Measurements from ENCODE around the gene SLC11A2. TPM values are rescaled to one million over a fixed set of nuclear protein-coding genes. Genes with fewer than 3 reads are reported as not detected.

Gene SLC11A2
- 10 to 100 TPM; 40.9 to 44.0 TPM for total RNA-seq

DNA sequence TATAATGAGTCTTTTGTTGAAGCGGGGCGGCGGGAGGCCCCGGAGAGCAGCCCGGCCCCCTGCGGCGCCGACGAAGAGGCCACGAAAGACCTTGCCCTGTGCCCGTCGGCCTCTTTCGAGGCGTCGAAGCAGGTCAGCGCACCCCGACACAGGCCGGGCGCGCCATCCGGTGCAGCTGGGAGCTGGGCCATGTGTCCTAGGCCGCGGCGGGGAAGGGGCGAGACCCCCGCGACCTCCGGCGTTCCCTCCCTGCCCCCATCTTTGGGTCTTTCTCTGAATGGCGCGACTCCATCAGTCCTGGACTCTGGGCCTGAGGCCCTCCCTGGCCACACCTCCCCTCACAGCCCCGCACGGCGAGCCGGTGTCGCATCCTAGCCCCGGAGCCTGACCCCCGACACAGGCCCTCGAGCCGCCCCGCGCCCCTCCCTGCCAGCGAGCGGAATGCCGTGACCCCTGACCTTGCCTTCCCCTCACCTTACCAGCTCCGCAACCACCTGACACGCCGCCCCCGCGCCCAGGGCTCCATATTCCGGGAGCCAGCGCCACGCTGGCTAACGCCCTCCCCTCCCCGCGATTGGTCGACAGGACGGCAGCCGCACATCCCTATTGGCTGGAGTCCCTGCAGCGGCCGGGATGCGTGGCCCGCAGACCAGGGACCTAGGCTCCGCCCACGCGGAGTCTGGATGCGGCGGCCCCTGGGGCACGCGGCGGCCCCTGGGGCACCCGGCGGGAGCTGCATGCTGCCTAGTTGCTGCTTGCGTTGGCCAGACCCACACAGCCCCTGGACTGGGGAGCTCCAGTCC lies at the start of gene SLC11A2:
SLC11A2 (minus strand) TSS at position 549 of the 803 bp plus-strand sequence. CDS start 15,656 bp downstream, outside the sequence.
- ATAC-seq (ENCODE audit: low read depth) (peak; percentile 95), DNase-seq (peak; percentile 93)
- Mint-ChIP-seq H3K4me3 (peak within 1 kb of the TSS; percentile 99), H3K9me3 (no peaks in the 10 kb centered on the region), H3K36me3 (no peaks in the 10 kb centered on the region), H3K4me1 (peaks cover 39% of the 10 kb centered on the region), H3K27me3 (peaks cover 7% of the 10 kb centered on the region), H3K27ac (peak within 1 kb of the TSS; percentile 99)
- POLR2A ChIA-PET, result interaction anchor here (0.5 to 2.0 kb wide), 16 partner anchors 17 to 915 kb away, joined by 3 to 21 read pairs (median 4); partner anchors contain the start of genes ATF1, CSRNP2 and DIP2B

DNA sequence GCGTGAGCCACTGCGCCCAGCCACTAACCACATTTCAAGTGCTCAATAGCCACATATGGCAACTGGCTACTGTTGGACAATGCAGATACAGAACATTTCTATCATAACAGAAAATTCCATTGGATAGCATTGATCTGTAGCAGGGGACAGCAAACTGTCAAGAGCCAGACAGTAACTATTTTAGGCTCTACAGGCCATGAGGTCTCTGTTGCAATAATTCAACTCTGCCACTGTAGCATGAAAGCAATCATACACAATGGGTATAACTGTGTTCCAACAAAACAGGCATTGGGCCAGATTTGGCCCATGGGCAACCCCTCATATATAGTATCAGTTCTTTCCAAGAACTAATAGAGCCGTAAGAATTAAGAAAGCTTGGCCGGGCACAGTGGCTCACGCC lies 49.2 kb upstream of the SLC11A2 start:
- DNase-seq (no peak), ATAC-seq (ENCODE audit: low read depth) (no peak)
- POLR2A ChIA-PET, result interaction anchor here (0.6 to 1.2 kb wide), 2 partner anchors 8 to 910 kb away, joined by 3 read pairs; no protein-coding TSS in a partner anchor
- Mint-ChIP-seq H3K4me1 (peaks cover 15% of the 10 kb centered on the region), H3K9me3 (peaks cover 2% of the 10 kb centered on the region), H3K4me3 (no peak overlapping the region), H3K36me3 (peaks cover 7% of the 10 kb centered on the region), H3K27me3 (no peaks in the 10 kb centered on the region), H3K27ac (no peak overlapping the region)

DNA sequence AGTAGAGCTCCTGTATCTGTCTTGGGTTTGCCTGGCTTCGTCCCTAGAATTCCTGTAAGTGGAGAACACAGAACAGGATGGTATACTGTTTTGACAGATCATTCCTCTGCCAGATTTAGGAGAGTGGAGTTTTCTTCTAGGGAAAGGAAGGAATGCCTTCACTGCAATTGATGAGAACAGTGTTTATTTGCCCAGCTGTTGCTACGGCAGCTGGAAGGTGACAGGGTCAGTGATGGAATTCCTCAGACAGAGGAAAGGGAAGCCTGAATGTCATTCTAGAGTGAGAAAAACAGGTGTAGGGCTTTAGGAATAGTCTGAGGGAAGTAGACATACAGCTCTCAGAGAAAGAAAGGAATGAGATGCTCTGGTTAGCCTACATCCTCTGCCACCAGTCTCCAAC lies 45.5 kb upstream of the SLC11A2 start:
- ATAC-seq (ENCODE audit: low read depth) (no peak), DNase-seq (no peak)
- Mint-ChIP-seq H3K27ac (no peak overlapping the region), H3K36me3 (peaks cover 8% of the 10 kb centered on the region), H3K27me3 (no peaks in the 10 kb centered on the region), H3K4me1 (peaks cover 7% of the 10 kb centered on the region), H3K9me3 (no peaks in the 10 kb centered on the region), H3K4me3 (no peak overlapping the region)
- POLR2A ChIA-PET, result interaction anchor here (0.6 to 1.0 kb wide), 2 partner anchors 11 to 18 kb away, joined by 3 read pairs; partner anchors contain the start of gene CSRNP2

DNA sequence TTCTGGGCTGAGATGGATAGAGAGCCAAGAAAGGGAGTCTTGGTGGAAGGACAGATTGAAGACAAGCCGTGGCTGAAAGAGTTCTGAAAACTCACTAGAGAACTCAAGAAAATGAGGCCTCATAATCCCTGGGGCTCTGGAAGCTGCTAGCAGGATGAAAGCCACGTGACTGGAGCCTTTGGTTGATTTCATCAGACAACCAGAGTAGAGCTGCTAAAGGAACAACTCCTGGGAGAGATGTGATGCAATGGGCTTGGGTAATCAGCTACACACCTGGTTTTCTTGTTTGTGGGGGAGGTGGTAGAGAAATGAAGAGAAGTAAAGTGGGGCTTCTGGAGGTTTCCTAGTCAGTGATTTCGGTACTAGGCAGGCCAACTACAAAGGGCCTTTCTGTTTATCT lies 43.8 kb upstream of the SLC11A2 start:
- Mint-ChIP-seq H3K9me3 (no peaks in the 10 kb centered on the region), H3K4me3 (no peak overlapping the region), H3K36me3 (peaks cover 8% of the 10 kb centered on the region), H3K27ac (no peak overlapping the region), H3K27me3 (no peaks in the 10 kb centered on the region), H3K4me1 (no peaks in the 10 kb centered on the region)
- DNase-seq (no peak), ATAC-seq (ENCODE audit: low read depth) (no peak)
- POLR2A ChIA-PET, result no interaction called here

DNA sequence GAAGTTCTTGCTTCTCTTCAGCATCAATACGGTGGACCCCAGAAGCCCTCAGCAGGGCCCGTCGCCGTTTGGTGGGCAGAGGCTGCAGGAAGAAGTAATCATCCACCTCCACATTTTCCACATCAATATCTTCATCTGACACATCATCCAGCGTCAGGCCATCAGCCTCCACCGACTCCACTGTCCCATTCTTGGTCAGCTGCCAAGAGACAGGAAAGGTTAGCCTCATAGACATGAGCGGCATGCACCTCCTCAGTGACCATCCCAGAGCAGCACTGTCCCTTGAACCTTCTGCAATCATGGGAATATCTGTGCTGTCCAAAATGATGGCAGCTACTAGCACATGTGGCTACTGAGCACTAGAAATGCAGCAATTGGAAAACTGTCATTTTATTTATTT lies 41.6 kb upstream of the SLC11A2 start:
- no peak overlapping the region for H3K27ac Mint-ChIP-seq
- H3K36me3 Mint-ChIP-seq, result peaks cover 9% of the 10 kb centered on the region
- H3K4me3 Mint-ChIP-seq, result no peak overlapping the region
- ATAC-seq (ENCODE audit: low read depth), result no peak
- no peaks in the 10 kb centered on the region for H3K27me3 Mint-ChIP-seq
- H3K9me3 Mint-ChIP-seq, result no peaks in the 10 kb centered on the region
- DNase-seq, result no peak
- H3K4me1 Mint-ChIP-seq, result no peaks in the 10 kb centered on the region
- POLR2A ChIA-PET, result no interaction called here

DNA sequence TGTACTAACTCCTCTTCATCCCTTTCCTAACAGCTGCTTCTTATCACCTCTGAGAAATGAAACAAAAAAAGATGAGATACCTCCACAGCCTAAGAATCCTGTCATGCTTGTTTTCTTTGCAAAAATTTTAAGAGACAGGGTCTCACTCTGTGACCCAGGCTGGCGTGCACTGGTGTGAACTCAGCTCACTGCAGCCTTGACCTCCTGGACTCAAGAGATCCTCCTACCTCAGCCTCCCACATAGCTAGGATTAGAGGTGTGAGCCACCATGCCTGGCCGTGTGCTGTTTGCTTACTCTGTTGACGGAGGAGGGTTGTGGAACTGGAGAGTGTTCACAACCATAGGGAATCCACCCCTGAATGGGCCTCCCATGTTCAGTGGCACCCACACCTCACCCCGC lies 41.0 kb upstream of the SLC11A2 start:
- no peaks in the 10 kb centered on the region for H3K9me3 Mint-ChIP-seq
- POLR2A ChIA-PET, result interaction anchor here (0.9 kb wide), 1 partner anchor 16 kb away, joined by 7 read pairs; the partner anchor contains the start of gene CSRNP2
- H3K4me3 Mint-ChIP-seq, result no peak overlapping the region
- no peaks in the 10 kb centered on the region for H3K27me3 Mint-ChIP-seq
- H3K36me3 Mint-ChIP-seq, result peaks cover 9% of the 10 kb centered on the region
- H3K4me1 Mint-ChIP-seq, result no peaks in the 10 kb centered on the region
- no peak for ATAC-seq (ENCODE audit: low read depth)
- no peak overlapping the region for H3K27ac Mint-ChIP-seq
- no peak for DNase-seq

DNA sequence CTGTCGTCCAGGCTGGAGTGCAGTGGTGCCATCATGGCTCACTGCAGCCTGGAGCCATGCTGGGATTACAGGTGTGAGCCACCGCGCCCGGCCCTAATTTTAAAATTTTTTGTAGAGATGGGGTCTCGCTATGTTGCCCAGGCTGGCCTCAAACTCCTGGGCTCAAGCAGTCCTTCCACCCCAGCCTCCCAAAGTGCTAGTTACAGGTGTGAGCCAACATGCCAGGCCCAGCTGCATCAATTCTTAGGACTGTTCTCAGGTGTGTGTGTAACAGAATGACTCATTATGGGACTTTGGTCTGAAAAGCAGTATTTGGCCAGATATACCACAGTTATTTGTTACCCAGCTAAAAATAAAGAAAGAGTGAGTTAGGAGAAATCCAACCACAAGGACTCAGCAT lies 39.3 kb upstream of the SLC11A2 start:
- Mint-ChIP-seq H3K27me3 (no peaks in the 10 kb centered on the region), H3K4me3 (no peak overlapping the region), H3K27ac (no peak overlapping the region), H3K4me1 (no peaks in the 10 kb centered on the region), H3K36me3 (peaks cover 6% of the 10 kb centered on the region), H3K9me3 (no peaks in the 10 kb centered on the region)
- ATAC-seq (ENCODE audit: low read depth), result no peak
- POLR2A ChIA-PET, result interaction anchor here (0.7 to 1.1 kb wide), 3 partner anchors 17 to 197 kb away, joined by 3 read pairs; no protein-coding TSS in a partner anchor
- DNase-seq, result no peak

DNA sequence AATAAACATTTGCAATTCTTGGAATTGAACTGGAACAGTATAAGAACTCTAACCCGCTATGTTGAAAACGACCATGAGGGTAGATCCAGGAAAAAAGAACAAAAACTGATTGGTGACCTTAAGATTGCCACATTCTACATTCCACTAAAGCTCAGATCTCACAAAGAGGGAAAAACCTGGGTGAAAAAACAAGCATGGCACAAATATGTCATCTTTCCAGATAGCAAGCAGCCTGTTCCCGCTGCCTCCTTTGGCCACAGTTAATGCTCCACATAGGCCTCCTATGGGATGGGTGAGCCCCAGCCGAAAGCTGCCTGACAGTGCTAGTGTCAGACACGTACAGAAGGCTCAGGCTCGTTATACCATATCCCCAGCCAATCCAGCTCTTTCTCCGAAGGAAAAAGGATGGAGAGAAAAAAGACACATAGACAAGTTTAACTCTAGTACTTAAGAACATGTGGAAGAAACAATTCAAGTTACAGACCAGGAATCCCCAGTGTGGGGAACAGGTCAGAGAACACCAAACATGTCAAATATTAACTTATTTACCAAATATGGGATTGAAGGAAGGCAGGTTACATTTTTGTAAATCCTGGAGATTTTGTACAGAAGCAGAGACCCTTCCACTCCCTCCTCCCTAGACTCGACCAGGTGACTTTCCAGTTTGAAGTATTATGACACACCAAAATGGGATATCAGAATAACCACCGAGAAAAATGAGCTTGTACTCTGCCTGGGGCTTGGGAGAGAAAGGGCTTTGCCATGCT lies 36.6 kb upstream of the SLC11A2 start:
- no peak overlapping the region for H3K27ac Mint-ChIP-seq
- no peaks in the 10 kb centered on the region for H3K4me1 Mint-ChIP-seq
- no peaks in the 10 kb centered on the region for H3K27me3 Mint-ChIP-seq
- ATAC-seq (ENCODE audit: low read depth), result no peak
- H3K4me3 Mint-ChIP-seq, result no peak overlapping the region
- peaks cover 12% of the 10 kb centered on the region for H3K36me3 Mint-ChIP-seq
- H3K9me3 Mint-ChIP-seq, result no peaks in the 10 kb centered on the region
- no peak for DNase-seq
- POLR2A ChIA-PET, result interaction anchor here (1.2 to 1.6 kb wide), 2 partner anchors 20 to 180 kb away, joined by 3 to 8 read pairs; partner anchors contain the start of gene CSRNP2

DNA sequence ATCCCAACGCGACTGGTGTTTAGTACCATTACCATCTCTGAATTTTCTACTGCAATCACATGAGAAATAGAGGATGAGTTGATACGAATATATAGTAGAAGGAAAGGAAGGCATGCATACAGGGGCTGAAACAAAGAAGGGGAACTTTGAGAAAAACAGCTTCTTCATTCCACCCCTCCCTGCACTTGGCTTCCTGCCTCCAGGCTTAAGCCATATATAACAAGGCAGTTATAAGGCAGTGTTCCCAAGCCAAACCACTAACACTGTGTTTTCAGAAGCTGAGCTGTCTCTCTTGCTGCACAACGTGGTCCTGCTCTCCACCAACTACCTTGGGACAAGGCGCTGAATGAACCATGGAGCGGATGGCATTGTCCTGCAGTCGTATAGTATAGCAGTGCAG lies 32.9 kb upstream of the SLC11A2 start:
- peaks cover 12% of the 10 kb centered on the region for H3K36me3 Mint-ChIP-seq
- no peak overlapping the region for H3K4me3 Mint-ChIP-seq
- no peaks in the 10 kb centered on the region for H3K9me3 Mint-ChIP-seq
- no peak overlapping the region for H3K27ac Mint-ChIP-seq
- no peaks in the 10 kb centered on the region for H3K4me1 Mint-ChIP-seq
- no peaks in the 10 kb centered on the region for H3K27me3 Mint-ChIP-seq
- POLR2A ChIA-PET, result no interaction called here
- no peak for ATAC-seq (ENCODE audit: low read depth)
- DNase-seq, result no peak

DNA sequence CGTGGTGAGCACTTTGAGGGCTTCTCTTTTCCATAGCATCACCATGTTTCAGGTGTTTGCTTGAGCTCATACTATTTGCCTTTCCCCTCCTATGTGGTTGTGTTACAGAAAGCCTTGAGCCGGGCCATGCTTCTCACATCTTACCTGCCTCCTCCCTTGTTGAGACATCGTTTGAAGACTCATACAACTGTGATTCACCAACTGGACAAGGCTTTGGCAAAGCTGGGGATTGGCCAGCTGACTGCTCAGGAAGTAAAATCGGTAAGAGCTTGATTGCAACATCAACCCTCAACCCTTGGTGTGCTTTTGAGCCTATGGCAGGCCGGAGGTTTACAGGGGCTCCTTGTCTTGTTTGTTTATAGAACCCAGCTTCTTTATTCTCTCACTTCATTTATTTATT lies 30.1 kb upstream of the SLC11A2 start:
- ATAC-seq (ENCODE audit: low read depth), result no peak
- Mint-ChIP-seq H3K4me3 (no peak overlapping the region), H3K36me3 (peaks cover 21% of the 10 kb centered on the region), H3K27ac (no peak overlapping the region), H3K4me1 (peaks cover 6% of the 10 kb centered on the region), H3K9me3 (no peaks in the 10 kb centered on the region), H3K27me3 (no peaks in the 10 kb centered on the region)
- DNase-seq, result no peak
- POLR2A ChIA-PET, result no interaction called here

DNA sequence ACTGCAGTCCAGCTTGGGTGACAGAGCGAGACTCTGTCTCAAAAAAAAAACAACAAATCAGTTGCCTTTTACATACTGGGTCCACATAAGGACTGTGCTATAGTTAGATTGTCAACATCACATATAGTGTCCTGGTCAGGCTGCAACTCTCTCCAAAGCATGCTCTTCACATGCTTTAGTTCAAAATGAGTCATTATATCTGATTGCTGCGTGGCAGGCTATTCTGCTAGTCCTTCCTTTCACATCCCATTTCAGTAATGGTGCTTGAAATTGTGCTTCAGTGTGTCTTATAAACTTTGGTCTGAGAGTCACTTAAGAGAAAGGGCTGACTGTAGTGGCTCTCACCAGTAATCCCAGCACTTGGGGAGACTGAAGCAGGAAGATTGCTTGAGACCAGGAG lies 28.9 kb upstream of the SLC11A2 start:
- ATAC-seq (ENCODE audit: low read depth), result no peak
- POLR2A ChIA-PET, result no interaction called here
- Mint-ChIP-seq H3K36me3 (peaks cover 19% of the 10 kb centered on the region), H3K4me3 (no peak overlapping the region), H3K9me3 (no peaks in the 10 kb centered on the region), H3K27me3 (no peaks in the 10 kb centered on the region), H3K27ac (no peak overlapping the region), H3K4me1 (peaks cover 6% of the 10 kb centered on the region)
- no peak for DNase-seq

DNA sequence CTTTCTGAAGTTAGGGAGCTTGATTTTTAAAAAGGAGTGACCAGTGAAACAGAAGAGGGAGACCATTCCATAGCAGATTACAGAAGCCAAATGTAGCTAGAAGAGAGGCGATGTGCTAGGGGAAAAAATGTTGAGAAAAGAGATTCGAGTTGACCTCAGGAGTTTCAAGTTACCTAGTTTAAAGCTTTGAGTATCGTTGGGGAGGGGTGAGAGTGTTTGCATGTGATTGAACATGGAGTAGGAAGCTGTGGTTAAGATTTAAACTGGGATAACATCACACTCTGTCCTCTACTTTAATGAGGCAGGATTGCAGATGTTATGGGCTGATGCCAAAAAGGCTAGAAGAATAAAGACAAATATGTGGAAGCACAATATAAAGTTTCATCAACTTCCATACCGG lies 25.6 kb upstream of the SLC11A2 start:
- Mint-ChIP-seq H3K9me3 (no peaks in the 10 kb centered on the region), H3K27me3 (no peaks in the 10 kb centered on the region), H3K4me3 (no peak overlapping the region), H3K36me3 (peaks cover 12% of the 10 kb centered on the region), H3K27ac (peak overlapping the region; percentile 1), H3K4me1 (peaks cover 24% of the 10 kb centered on the region)
- no peak for DNase-seq
- POLR2A ChIA-PET, result no interaction called here
- ATAC-seq (ENCODE audit: low read depth), result no peak

DNA sequence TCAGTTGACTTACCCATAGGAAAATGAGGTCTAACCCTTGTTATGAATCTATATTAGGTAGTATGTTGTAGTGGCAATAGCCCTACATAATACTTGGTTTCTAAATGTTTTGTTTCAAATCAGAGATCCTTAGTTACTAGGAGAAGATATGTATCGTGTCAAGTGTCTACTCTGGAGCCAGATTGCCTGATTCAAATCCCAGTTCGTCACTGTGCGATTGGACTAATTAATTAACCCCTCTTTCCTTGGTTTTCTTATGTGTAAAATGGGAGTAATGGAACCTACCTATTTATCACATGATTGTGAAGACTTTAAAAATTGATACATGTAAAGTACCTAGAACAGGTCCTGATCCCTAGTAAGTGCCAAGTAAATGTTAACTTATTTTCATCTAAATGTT lies 23.3 kb upstream of the SLC11A2 start:
- H3K4me1 Mint-ChIP-seq, result peaks cover 27% of the 10 kb centered on the region
- peaks cover 10% of the 10 kb centered on the region for H3K36me3 Mint-ChIP-seq
- H3K9me3 Mint-ChIP-seq, result no peaks in the 10 kb centered on the region
- POLR2A ChIA-PET, result interaction anchor here (1.1 kb wide), 1 partner anchor 7 kb away, joined by 3 read pairs; no protein-coding TSS in a partner anchor
- no peak for ATAC-seq (ENCODE audit: low read depth)
- no peak for DNase-seq
- peak overlapping the region; percentile 97 for H3K4me3 Mint-ChIP-seq
- peak overlapping the region; percentile 90 for H3K27ac Mint-ChIP-seq
- no peaks in the 10 kb centered on the region for H3K27me3 Mint-ChIP-seq
